Fibroblast of skin of left biceps (primary cell): ENCODE data around the gene WWTR1.
A peak's percentile ranks its signal among the peaks of the same experiment; 100 is the strongest.

Experiments
- DNase-seq, 2 experiments: peaks; one replicate each; pipeline ENCODE4 v3.0.0-alpha.2; 2013; ENCODE audit warnings: low read depth in 2 of 2

The WWTR1 gene

GRCh38 chr3:149593418-149594160 is 64.2 kb downstream of the WWTR1 start:
- no peak for DNase-seq

- DNase-seq: no peak
Measured at GRCh38 chr3:149592758-149593240, 65.0 kb downstream of the WWTR1 start.

GRCh38 chr3:149590691-149591441 is 67.0 kb downstream of the WWTR1 start:
- no peak for DNase-seq

GRCh38 chr3:149589332-149589731 is 68.5 kb downstream of the WWTR1 start:
- no peak for DNase-seq

- DNase-seq: no peak
Measured at GRCh38 chr3:149588909-149589308, 68.9 kb downstream of the WWTR1 start.

GRCh38 chr3:149587383-149587782 is 70.4 kb downstream of the WWTR1 start:
- no peak for DNase-seq

- DNase-seq: no peak
Measured at GRCh38 chr3:149586871-149587270, 71.0 kb downstream of the WWTR1 start.

- no peak for DNase-seq
Measured at GRCh38 chr3:149585401-149585726, 72.5 kb downstream of the WWTR1 start.

GRCh38 chr3:149583921-149584635 is 73.7 kb downstream of the WWTR1 start:
- no peak for DNase-seq

GRCh38 chr3:149582395-149582794 is 75.4 kb downstream of the WWTR1 start:
- DNase-seq: no peak

- no peak for DNase-seq
Measured at GRCh38 chr3:149581681-149582370, 76.0 kb downstream of the WWTR1 start.

GRCh38 chr3:149581248-149581647 is 76.6 kb downstream of the WWTR1 start:
- DNase-seq: no peak

- no peak for DNase-seq
Measured at GRCh38 chr3:149579838-149580542, 77.8 kb downstream of the WWTR1 start.

GRCh38 chr3:149579161-149579560 is 78.7 kb downstream of the WWTR1 start:
- DNase-seq: no peak

GRCh38 chr3:149577801-149578200 is 80.0 kb downstream of the WWTR1 start:
- DNase-seq: no peak

- DNase-seq: peak; percentile 94
Measured at GRCh38 chr3:149575961-149576564, 81.8 kb downstream of the WWTR1 start.

- peak; percentile 85 to 86 for DNase-seq
Measured at GRCh38 chr3:149575213-149575960, 82.4 kb downstream of the WWTR1 start.

GRCh38 chr3:149572796-149573414 is 84.9 kb downstream of the WWTR1 start:
- DNase-seq: no peak

GRCh38 chr3:149571381-149571780 is 86.4 kb downstream of the WWTR1 start:
- DNase-seq: no peak

GRCh38 chr3:149570016-149570415 is 87.8 kb downstream of the WWTR1 start:
- no peak for DNase-seq
